Measurements from ENCODE around the gene DNAJC5.
A peak's percentile ranks its signal among the peaks of the same experiment; 100 is the strongest.
"Not testable (repeated sequence)": the region's sequence is repeated elsewhere in the genome, so short reads cannot be mapped to it uniquely, and the experiment has no call there.

Gene DNAJC5

GRCh38 chr20:63969838-63970713, 75.2 kb downstream of the DNAJC5 start, which contains the start of gene ZNF512B:
Gene ZNF512B (minus strand): TSS chr20:63969930. CDS start chr20:63967950, 1,980 bp downstream.
- DNase-seq: peak; percentile 74

DNA sequence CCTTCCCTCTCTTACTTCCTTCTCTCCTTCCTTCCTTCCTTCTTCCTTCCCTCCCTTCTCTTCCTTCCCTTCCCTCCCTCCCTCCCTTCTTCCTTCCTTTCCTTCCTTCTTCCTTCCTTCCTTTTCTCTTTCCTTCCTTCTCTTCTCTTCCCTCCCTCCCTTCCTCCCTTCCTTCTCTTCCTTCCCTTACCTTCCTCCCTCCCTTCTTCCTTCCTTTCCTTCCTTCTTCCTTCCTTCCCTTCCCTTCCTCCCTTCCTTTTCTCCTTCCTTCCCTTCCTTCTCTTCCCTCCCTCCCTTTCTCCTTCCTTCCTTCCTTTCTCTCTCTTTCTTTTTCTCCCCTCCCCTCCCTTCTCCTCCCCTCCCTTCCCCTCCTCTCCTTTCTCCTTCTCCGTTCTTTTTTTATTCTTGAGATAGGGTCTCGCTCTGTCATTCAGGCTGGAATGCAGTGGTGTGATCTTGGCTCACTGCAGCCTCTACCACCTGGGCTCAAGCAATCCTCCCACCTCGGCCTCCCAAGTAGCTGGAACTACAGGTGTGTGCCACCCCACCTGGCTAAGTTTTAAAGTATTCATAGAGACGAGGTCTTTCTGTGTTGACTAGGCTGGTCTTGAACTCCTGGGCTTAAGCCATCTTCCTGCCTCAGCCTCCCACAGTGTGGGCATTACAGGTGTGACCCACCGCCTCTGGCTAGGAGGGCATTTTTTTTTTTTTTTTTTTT, 75.9 kb downstream of the DNAJC5 start:
- no peak for DNase-seq

DNA sequence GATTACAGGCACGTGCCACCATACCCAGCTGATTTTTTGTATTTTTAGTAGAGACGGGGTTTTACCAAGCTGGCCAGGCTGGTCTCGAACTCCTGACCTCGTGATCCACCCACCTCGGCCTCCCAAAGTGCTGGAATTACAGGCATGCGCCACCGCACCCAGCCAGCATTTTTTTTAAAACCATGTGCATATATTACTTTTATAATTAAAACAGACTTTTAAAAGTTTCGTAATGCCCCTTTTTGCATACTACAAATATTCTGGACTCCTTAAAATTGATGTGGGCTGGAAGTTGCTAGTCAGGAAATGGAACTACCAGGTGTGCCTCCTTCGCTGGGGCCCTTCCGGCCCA, 77.0 kb downstream of the DNAJC5 start:
- DNase-seq: not testable (repeated sequence)

GRCh38 chr20:63972312-63973159, 77.6 kb downstream of the DNAJC5 start:
- DNase-seq: no peak

DNA sequence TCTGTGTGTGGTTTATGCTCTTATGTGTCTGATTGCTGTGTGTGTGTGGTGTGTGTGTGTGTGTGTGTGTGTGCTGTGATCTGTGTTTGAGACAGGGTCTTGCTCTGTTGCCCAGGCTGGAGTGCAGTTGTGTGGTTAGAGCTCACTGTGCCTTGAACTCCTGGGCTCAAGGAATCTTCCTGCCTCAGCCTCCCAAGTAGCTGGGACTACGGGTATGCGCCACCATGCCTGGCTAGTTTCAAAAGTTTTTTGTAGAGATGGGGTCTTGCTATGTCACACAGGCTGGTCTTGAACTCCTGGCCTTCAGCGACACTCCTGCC, 78.2 kb downstream of the DNAJC5 start:
- no peak for DNase-seq

- DNase-seq: peak; percentile 95
Measured at GRCh38 chr20:63973636-63974401, 78.9 kb downstream of the DNAJC5 start.

DNA sequence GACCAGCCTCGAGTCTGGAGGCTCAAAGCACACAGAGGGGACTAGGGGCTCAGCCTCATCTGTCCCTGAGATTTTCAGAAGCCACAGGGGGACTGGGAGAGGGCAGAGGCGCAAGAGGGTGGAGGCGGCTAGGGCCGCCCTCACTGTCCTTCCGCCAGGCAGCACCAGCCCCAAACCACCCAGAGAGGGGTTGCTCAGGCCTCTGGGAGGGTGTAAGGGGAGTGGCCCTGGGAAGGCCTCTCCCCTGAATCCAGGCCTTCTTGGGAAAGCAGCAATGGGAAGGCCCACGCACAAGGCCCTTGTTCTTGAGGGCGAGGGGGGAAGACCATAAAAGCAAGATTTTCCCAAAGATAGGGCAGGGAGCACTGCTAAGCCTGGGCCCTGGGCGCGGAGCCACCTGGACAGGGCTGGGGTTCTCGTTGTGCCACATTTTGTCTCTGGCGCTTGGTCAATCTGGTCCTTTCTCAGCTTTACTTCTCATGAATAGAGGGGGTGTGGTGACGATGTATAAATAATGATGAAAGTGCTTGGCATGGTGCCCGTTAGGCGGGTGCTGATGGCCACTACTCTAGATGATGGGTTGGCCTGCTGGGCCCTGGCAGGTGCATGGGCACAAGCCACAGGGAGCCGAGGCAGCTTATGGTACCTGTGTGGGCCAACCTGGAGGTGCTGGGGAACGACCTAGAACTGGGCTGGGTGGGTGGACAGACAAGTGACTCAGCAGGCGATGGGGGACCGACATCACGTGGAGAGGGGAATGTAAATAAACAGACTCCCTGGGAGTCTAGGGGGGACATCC, 79.7 kb downstream of the DNAJC5 start:
- DNase-seq: no peak

DNA sequence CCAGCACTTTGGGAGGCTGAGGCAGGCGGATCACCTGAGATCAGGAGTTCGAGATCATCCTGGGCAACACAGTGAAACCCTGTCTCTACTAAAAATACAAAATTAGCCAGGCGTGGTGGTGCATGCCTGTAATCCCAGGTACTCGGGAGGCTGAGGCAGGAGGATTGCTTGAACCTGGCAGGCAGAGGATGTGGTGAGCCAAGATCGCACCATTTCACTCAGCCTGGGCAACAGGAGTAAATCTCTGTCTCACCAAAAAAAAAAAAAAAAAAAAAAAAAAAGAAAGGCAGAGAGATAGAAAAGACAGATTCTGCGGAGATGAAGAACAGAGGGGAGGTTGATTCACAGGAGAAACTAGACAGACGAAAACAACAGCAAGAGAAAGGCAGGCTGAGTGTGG, 81.6 kb downstream of the DNAJC5 start:
- DNase-seq: not testable (repeated sequence)

GRCh38 chr20:63976980-63977738, 82.2 kb downstream of the DNAJC5 start:
- no peak for DNase-seq

DNA sequence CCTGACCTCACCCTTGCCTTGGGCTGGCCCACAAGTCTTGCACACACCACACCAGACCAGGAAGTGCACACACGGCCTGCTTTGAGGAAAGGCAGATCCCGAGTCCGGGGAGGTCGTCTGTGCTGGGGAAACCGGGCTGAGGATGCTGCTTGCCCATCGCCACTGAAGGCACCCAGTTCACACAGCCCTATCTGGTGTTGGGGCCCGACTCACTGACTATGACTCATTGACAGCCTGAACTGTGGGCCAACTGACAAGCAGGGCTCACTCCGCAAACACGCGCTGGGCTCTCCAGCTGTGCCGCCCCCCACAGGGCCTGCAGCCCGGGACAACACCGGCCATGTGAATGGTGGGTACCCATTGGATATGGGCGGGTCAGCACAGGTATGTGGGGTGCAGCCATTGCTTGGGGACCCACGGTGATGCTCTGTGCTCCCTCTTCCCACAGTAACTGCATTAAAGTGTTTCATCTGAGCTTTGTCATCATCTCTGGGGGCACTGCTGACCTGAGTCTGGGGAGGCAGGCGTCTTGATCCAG, 82.9 kb downstream of the DNAJC5 start:
- peak; percentile 80 for DNase-seq

DNA sequence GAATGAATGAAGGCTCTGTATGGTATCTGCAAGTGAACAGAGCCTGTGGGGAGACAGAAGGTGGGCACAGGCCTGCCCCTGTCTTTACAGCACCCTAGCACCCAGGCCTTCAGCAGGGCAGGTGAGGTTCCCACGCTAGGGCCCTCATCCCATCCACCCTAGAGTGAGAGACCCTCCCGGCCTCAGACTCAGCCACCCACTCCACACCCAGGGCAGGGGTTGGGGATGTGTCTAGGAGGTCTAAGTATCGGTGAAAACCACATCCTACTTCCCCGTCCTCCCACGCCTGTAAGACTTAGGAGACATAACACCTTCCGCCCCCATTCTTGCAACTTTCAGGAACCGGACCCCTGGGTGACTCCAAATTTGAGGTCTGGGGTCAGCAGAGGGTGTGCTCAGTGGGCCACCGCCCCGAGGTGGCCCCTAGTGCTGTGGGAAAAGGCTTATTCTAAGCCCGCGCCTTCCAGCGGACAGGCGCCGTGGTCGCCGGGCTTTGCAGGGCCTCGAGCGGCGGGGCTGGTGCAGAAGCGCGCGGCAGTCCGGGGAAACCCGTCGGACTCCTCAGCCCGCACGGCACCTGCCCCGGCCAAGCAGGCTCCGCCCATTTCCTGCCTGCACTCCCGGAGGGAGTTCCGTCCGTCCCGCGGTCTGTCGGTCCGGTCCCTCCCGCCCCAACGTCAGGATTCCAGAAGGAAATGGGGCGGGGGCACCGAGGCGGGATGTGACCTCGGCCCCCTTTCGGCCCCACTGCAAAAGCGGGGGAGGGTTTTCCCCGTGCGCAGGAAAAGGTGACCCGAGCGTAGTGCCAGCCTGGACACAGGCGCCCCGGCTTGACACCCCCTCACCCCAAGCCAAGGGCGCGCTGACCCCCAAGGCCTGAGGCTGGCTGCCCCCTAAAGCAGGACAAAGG, 83.6 kb downstream of the DNAJC5 start:
- peak; percentile 83 for DNase-seq

- DNase-seq: no peak
Measured at GRCh38 chr20:63979229-63979556, 84.3 kb downstream of the DNAJC5 start.

GRCh38 chr20:63979557-63980316, 84.8 kb downstream of the DNAJC5 start, which contains the start of gene SAMD10:
Gene SAMD10 (minus strand): TSS chr20:63979642. CDS start chr20:63979467, 175 bp downstream.
- DNase-seq: peak; percentile 92

GRCh38 chr20:63980317-63980805, 85.4 kb downstream of the DNAJC5 start:
- peak; percentile 71 for DNase-seq

DNA sequence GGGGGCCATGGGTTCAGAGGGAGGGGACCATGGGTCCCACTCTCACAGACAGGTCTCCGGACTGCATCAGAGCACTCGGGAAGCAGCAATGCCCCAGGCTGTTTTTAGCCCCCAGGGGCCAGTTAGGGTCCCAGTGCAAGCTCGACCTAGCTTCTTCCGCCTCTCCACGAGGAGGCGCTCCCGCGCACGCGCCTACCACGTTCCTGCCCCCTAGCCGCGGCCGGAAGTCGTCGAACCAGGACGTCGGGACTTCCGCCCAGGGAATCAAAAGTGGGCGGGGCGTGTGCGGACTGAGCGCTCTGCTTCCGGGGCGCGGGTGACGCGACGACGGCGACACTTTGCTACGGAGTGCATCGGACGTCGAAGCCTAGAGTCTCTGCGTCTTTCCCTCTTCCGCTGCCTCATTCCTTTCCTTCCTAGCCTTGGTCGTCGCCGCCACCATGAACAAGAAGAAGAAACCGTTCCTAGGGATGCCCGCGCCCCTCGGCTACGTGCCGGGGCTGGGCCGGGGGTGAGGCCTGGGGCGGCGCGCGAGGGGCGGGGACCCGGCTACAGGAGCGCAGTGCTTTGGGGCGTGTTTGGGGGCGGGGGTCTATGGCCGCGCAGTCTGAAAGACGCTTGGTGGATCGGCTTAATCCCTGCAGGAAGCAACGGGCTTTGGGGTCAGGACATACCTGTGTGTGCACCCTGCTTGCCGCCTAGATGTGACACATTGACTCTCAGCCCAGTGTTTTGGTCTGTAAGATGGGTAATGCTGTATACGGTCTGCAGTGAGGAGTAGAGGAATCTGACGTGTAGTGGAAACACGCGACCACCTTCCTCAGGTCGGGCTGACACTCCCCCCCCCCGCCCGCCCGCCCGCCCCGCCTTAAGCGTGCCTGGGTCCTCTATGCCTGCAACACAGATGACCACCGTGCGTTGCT, 86.1 kb downstream of the DNAJC5 start, which contains the start of gene PRPF6:
TSS of gene PRPF6 (plus strand) at position 327 of the 923 bp plus-strand sequence. CDS start at position 441, 114 bp downstream.
- peak; percentile 97 for DNase-seq

- no peak for DNase-seq
Measured at GRCh38 chr20:63982937-63983336, 88.0 kb downstream of the DNAJC5 start.

Data from activated CD8-positive, alpha-beta memory T cell treated with anti-CD3 and anti-CD28 coated beads, Interleukin-2, amount 50 U/mL, for 48 hours (primary cell).